ENCODE results near the gene FDXACB1. TPM values are rescaled to one million over a fixed set of nuclear protein-coding genes. Genes with fewer than 3 reads are reported as not detected.

Gene FDXACB1
- total and polyA plus RNA-seq, 9 of the 15 experiments (the other 6 are each of a cell fraction or from before 2014, with no cell fraction given), result 3.2 to 7.5 (median 5.3) TPM

DNA sequence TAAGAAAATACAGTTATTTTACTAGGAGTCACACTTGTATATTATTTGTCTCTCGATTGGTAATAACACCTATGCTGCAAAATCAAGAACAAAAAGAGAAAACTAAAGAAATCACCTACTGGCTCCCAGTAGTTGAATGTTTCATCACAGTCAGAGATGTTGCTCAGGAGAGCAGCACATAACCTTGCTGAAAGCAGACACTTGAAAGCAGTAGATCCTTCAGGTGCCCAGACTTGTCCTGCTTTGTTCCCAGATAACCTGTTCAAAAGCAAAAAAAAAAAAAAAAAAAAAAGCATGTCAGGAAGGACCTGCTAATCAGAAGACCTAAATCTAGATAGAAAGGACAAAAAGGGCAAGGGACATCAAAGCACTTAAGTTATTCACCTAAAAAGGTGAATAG, 8.9 kb downstream of the FDXACB1 start (continued):
- no peak for TF ChIP-seq OTX1 (CRISPR knock-in tag; IDR thresholded peaks at IDR 0.05)
- TF ChIP-seq, protein P1, sequence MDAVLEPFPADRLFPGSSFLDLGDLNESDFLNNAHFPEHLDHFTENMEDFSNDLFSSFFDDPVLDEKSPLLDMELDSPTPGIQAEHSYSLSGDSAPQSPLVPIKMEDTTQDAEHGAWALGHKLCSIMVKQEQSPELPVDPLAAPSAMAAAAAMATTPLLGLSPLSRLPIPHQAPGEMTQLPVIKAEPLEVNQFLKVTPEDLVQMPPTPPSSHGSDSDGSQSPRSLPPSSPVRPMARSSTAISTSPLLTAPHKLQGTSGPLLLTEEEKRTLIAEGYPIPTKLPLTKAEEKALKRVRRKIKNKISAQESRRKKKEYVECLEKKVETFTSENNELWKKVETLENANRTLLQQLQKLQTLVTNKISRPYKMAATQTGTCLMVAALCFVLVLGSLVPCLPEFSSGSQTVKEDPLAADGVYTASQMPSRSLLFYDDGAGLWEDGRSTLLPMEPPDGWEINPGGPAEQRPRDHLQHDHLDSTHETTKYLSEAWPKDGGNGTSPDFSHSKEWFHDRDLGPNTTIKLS (IDR thresholded peaks at IDR 0.05; ENCODE audit: borderline replicate concordance, low read depth), result no peak

GRCh38 chr11:111860257-111860656, 18.7 kb downstream of the FDXACB1 start:
- FAIRE-seq (no peak), ATAC-seq (no peak), DNase-seq (ENCODE audit: extremely low read depth in 1 of 4, low spot score in 3 of 4) (no peak)
- intact Hi-C loops (cut with micrococcal nuclease), result no loop called here
- ChIA-PET CTCF (ENCODE audit: low intra/inter-chr PET ratio) (no interaction called here), POLR2A (no interaction called here)
- Histone ChIP-seq H3K9ac (ENCODE audit: insufficient read depth in 1 of 2, low read depth in 2 of 2, low read length in 2 of 2) (no peak overlapping the region), H3K9me3 (replicated peaks; ENCODE audit: control insufficient read depth, insufficient read depth, low read depth, low read length) (no peaks in the 10 kb centered on the region), H3K4me2 (ENCODE audit: insufficient read depth, low read length) (no peak overlapping the region), H3K27me3 (ENCODE audit: control insufficient read depth in 2 of 2, insufficient read depth in 2 of 2, low read length in 2 of 2) (no peaks in the 10 kb centered on the region), H3K79me2 (ENCODE audit: control insufficient read depth, insufficient read depth, low read length) (no peaks in the 10 kb centered on the region), H4K20me1 (replicated peaks; ENCODE audit: control insufficient read depth, insufficient read depth, low read length) (no peaks in the 10 kb centered on the region), H3K36me3 (ENCODE audit: control insufficient read depth, insufficient read depth, low read length) (peaks cover 46% of the 10 kb centered on the region), H3K4me1 (replicated peaks in 1 of 2; ENCODE audit: control insufficient read depth in 2 of 2, insufficient read depth in 2 of 2, low read length in 2 of 2) (no peaks in the 10 kb centered on the region), H3K9me1 (ENCODE audit: control insufficient read depth, insufficient read depth, low read length) (no peaks in the 10 kb centered on the region), H3K4me3 (no peak overlapping the region), H3K27ac (ENCODE audit: extremely low read depth, low read depth, low read length) (no peak overlapping the region), H2AFZ (ENCODE audit: low read depth, low read length) (no peak overlapping the region)
- WGBS (ENCODE audit: insufficient coverage, low coverage, missing lambda C conversion rate), result 66% methylated on average over 3 of the region's 3 CpGs
- BruUV-seq (replicated peaks), result no TSS peak
- in situ Hi-C loops (cut with MboI), result no loop called here
- TF ChIP-seq ELK1 (CRISPR knock-in tag; IDR thresholded peaks at IDR 0.05) (no peak), CREM (IDR thresholded peaks at IDR 0.05; ENCODE audit: low read depth) (no peak), MEIS2 (IDR thresholded peaks at IDR 0.05; ENCODE audit: partially characterized antibody) (no peak), ZNF436 (CRISPR knock-in tag; IDR thresholded peaks at IDR 0.05) (no peak), ZC3H4 (CRISPR knock-in tag; IDR thresholded peaks at IDR 0.05; ENCODE audit: borderline replicate concordance) (no peak), SIX5 (IDR thresholded peaks at IDR 0.05; ENCODE audit: borderline replicate concordance in 1 of 2, insufficient read depth in 1 of 2, low read depth in 1 of 2, low read length in 2 of 2) (no peak), ZNF766 (CRISPR knock-in tag; conservative IDR thresholded peaks at IDR 0.05) (no peak), FOXO4 (CRISPR knock-in tag; IDR thresholded peaks at IDR 0.05) (no peak), ZNF23 (CRISPR knock-in tag; IDR thresholded peaks at IDR 0.05) (no peak), PCBP2 (IDR thresholded peaks at IDR 0.05; ENCODE audit: low read depth, low read length, poor library complexity, severe bottlenecking) (no peak), KDM4B (IDR thresholded peaks at IDR 0.05; ENCODE audit: borderline replicate concordance in 2 of 2, low read depth in 1 of 2) (no peak), U2AF2 (optimal IDR thresholded peaks at IDR 0.05; ENCODE audit: low read depth, low read length) (no peak), GABPA (tag; conservative IDR thresholded peaks at IDR 0.05; ENCODE audit: low read depth) (no peak), KDM1A (IDR thresholded peaks at IDR 0.05) (no peak), ZNF79 (CRISPR knock-in tag; IDR thresholded peaks at IDR 0.05; ENCODE audit: low read depth) (no peak)
- TF ChIP-seq, protein P2, sequence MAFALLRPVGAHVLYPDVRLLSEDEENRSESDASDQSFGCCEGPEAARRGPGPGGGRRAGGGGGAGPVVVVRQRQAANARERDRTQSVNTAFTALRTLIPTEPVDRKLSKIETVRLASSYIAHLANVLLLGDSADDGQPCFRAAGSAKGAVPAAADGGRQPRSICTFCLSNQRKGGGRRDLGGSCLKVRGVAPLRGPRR (CRISPR knock-in tag; IDR thresholded peaks at IDR 0.05), result no peak

Measured in K562 (cell line).